GM19025 (cell line): Measurements from ENCODE around the gene CIC.

ENCODE experiments used
- ATAC-seq: cut with Tn5 transposase; IDR thresholded peaks from one replicate; pipeline ENCODE4 v1.9.1; 2021; ENCODE audit warnings: mild to moderate bottlenecking, low read depth, moderate library complexity; ENCODE audit not compliant: unreplicated experiment

The CIC gene

DNA sequence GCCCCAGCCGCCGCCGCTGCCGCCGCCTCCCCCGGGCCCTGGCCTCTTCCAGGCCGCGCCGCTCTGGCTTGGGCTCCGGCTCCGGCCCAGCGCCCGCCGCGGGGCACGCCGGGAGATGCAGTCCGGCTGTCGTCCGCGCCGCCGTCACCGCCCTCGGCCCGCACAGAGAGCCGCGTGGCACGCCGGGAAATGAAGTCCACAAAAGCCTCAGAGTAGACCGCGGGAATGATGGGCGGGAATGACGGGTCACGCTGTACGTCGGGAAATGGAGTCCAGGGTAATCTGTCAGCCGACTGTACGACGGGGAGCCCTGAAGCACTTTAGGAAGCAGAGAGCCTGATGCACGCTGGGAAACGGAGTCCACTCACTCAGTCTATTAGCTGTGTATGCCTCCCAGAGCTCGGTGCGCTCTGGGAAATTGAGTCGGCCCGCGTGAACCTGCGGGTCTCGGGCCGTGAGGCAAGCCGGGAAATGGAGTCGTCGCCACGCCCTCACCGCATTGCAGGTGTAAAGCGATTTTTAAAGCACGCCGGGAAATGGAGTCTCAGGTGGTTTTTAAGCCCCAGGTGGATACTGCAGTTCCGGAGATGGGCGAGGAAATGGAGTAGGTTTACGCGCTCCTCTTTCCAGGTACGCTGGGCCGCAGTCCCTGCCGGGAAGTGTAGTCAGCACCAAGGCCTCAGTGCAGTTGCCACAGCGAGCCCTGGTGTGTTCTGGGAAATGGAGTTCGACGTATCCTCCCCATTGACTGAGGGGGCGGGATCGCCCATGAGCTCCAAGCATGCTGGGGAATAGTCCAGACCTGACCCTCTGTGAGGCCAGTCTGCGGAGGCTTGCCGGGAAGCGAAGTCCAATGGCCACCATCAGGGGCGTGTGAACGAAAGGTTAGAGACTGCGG is 26.3 kb upstream of the CIC start, which contains the start of gene GSK3A:
Gene GSK3A (minus strand): TSS at position 91 of the 898 bp plus-strand sequence. CDS start 137 bp downstream, outside the sequence.
- peak; percentile 60 for ATAC-seq

DNA sequence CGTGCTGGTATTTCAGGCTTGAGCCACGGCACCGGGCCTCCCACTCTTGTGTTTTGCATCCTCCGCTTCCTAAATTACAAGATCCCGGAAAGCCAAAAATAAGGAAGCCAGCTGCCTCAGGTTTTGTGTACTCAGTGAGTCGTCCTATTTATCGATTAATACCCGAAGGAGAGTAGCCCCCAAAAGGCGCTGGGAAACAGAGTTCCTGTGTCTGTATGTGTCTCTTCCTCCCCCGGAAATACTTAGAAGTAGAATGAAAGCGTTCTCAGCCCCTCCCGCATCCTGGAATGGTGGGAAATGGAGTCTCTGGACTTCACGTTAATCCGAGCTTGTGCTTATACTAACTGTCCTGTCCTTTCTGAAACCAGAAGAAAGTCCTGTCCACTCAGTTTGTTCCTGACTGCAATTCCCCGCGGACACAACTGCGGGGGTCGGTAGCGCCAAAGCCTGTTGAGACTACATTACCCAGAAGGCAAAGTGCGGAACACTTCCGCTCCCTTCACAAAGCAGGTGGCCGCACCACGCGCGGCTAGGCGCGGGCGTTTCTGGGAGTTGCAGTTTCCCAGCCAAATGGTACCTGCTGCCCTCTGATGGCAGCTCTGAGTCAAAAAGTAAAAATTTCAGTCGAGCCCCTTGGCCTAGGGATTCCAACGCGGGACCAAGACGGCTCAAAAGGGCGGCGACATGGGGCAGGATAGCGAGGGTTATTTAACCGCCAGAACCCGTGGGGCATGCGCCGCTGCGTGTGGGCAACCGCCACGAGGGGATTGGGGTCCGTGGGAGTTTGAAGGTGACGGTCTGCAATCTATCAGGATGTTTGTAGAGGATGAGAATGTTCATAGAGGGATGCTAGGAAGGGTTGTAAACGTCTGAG is 24.5 kb upstream of the CIC start:
- ATAC-seq: peak; percentile 33

DNA sequence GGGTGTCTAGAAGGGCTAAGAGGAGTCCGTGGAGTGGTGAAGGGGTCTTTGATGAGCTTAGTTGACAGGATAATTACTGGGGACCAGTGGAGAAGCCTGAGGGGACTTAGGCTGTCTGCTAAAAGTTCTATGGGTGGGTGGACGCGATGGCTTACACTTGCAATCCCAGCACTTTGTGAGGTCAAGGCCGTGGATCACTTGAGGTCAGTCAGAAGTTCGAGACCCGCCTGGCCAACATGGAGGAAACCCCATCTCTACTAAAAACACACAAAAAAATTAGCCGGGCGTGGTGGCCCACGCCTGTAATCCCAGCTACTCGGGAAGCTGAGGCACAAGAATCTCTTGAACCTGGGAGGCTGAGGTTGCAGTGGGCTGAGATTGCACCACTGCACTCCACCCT is 23.8 kb upstream of the CIC start:
- no peak for ATAC-seq

DNA sequence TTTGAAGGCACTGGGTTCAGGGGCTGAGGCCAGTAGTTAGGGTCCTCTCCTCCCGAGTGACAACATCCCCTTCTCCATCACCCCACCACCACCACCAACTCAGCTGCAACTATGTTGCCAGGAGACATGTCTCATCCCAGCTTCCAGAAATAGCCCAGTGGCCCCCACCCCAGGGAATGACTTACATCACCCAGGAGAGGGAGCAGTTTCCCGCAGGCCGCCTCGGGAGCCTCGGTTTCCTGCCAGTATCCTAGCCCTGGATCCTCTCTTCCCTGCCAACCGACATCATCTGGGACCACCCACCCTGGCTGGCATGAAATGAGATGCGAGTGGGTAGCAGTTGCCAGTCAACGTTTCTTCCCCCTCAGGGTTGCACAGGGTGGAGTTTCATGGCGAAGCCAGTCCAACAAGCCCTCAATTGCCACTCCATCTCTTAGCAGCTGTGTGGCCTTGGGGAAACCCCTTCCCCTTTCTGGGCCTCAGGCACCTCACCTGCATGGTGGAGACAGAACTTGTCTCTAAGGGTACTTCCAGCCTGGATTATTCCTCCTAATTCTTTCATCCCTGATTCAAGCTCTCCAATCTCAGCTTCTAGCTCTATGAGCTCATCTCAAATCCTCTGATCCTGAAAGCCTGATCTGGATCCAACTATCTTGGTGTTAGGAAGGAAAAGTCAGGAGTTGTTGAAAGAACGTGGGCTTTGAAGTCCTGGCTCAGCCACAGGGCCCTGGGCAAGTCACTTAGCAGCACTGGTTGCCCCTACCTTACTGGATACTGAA is 22.7 kb upstream of the CIC start:
- ATAC-seq: no peak

DNA sequence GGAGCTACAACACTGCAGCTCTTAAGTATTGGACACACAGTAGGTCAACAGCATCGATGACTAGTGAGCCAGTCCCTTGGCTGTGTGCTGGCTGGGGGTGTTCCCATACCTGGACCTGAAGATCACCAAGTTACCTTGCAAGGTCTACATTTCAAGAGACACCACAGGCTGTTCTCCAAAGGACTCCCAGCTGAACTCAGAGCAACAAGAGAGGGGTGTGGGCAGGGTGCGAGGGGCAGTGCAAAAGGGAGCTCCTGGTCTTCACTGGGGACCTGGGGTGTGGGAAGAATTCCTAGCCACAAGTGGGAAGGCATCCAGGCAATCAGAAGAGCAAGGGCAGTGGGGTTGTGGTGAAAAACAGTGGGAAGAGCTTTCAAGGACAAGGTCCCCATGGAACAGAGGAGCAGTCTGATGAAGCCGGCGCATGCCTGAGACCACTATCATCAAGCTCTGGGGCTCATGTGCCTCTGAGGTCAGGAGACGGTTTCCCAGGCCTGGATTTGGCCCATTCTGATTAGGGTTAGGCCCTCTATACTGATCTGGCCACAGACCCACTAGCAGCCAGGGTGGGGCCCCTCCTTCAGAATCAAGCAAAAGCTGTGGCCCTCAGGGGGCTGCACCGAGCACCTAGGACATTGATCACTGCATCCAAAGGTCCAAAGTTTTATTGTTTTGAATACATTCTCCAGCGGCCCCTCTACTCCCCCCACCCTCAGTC is 22.0 kb upstream of the CIC start:
- ATAC-seq: no peak

DNA sequence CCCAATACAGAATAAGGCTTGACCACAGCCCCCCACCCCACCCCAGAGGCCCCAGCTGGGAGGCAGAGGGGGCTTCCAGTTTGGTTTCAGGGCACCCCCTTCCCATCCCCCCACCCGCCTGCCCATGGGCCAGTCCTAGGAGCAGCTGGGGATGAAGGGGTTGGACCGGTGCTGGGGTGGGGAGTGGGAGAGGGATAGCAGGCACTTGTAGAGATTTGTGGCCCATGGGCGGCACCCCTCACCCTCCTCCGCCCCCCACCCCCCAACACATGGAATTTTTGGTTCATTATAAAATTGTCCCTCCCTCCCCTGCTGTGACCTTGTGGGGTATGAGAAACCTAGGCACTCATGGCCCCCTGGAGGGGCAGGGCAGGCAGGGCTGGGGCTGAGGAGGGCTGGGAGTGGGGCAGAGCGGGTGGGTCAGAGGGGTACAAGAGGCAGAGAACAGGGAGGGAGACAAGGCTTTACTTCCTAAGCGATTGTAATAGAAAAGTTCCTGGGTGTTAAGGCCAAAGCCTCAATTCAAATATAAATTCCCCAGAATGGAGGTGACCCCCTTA is 21.3 kb upstream of the CIC start:
- ATAC-seq: no peak

DNA sequence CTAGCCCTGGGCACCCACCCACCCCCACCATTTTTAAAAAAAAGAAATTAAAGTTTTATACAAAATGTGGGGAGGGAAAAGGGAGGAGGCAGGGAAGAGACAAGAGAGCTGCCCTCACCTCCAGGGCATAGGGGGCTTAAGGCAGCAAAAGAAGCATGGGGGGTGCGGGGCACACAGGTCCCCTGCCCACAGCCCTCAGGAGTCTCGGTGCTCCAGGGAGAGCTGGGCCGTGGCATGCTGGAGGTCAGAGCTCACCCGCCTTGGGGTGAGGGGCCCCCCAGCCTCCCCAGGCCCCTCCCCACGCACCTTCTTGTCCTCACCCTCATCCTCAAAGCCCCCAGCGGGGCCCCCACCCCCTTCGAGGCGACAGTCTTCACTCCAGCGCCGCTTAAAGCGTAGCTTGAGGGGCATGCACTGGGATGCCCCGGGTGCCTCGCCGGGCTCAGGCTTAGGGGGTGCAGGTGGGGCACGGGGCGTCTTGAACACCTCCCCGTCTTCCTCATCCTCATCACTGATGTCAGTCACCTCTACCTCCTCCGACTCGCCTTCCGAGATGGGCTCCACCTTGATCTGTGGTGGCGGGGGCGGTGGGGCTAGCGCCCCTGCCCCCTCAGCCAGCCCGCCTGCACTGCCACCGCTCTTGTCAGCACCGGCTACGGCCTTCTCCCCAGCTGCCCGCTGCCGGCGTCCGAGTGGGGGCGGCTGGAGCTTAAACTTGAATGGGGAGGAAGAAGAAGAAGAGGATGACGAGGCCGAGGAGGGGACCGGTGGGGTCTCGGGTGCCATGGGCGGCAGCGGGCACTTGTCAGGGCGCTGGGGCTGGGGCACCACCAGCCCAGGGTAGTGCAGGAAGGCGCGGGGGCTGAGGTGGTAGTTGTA is 20.5 kb upstream of the CIC start:
- no peak for ATAC-seq

DNA sequence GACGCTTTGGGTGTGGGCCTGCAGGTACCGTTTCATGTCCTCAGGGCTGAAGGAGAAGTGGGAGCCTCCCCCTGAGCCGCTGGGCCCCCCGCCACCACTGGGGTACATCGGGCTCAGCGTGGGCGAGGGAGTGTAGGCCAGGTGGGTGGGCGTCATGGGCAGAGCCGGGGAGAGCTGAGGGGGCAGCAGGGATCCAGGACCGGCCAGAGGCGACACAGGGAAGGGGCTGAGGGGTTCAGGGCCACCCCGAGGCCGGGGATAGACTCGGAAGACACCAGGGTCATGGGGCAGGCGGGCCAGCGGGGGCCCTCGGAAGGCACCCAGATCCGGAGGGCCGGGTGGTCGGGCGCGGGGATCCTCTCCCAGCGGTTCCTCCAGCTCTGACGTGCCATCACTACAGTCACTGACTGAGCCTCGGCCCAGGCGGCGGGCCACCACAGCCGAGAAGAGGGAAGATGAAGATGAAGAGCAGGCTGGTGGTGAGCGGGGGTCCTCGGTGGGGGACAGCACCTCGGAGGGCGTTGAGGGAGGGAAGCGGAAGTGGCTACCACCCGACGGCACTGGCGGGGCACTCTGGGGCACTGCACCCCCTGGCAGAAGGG is 19.8 kb upstream of the CIC start:
- ATAC-seq: no peak

DNA sequence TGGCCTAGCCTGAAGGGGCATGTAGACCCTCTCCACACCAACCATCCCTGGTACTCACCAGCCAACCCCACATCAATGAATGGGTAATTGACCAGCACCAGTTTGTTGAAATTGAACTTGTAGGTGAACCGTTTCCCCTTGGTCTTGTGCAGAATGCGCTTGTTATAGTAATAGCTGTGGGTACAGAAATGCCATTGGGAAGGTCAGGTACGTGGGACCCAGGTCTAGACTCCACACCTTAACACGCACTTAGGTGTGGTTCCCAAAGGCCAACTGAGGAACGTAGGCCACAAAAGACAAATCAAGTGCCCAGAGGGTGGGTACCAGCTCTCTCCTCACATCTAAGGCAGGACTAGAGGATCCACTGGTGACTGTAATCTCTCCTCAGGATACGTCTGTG is 19.3 kb upstream of the CIC start:
- ATAC-seq: no peak

DNA sequence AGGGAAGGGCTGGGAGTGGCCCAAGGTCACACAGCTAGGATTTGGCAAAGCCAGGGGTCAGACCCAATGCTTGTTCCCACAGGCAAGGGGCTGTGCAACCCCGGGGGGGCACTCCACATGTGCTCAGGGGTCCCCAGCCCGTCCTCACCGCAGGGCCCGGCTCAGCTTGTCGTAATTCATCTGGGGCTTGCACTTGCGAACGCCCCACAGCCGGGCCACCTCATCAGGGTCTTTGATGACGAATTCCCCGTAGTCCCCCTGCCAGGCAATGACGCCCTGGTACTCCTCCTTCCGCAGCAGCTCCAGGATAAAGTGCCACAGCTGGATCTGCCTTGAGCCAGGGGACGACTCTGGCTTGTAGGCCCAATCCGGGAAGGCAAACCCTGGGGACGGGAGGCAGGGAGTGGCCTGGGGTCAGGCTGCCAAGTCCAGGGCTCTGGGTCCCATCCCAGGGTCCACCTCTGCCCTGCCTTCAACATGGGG is 18.8 kb upstream of the CIC start:
- no peak for ATAC-seq

DNA sequence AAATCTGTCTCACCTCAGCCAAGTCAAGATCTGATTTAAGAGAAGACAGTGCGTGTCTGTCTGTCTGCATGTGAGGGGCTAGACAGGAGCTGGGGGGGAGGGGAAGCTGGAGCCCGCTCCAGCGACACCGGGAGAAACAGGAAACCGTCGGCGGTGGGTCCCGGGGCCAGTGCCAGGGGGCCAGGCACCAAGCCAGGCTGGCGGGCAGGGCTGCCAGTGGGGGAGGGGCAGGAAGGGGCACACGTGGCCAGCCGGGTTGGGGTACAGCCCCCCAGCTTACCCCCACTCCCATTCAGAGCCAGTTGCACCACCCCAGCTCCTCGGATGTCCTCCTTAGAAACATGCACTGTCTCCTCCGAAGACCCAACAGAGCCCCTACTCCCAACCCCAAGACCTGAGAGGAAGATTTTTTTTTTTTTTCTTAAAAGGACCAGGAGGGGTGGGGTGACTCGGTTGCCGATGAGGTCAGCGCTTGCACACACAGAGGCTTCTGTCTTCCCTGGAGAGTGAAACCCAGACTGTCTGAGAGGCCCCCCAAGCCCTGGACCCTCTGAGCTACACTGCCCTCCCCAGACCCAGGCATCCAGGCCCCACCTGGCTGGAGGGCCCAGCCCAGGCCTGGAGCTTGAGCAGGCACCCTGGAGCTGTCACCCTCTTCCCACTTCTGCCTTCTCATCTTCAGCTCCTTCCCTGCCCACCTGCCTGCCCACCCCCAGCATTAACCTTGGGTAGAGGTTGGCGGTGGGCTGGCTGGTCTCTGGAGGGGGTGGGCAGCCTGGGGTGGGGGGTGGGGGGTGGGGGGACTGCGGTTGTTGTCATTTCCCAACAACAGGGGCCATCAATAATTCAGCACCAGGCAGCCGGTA is 18.2 kb upstream of the CIC start:
- no peak for ATAC-seq

DNA sequence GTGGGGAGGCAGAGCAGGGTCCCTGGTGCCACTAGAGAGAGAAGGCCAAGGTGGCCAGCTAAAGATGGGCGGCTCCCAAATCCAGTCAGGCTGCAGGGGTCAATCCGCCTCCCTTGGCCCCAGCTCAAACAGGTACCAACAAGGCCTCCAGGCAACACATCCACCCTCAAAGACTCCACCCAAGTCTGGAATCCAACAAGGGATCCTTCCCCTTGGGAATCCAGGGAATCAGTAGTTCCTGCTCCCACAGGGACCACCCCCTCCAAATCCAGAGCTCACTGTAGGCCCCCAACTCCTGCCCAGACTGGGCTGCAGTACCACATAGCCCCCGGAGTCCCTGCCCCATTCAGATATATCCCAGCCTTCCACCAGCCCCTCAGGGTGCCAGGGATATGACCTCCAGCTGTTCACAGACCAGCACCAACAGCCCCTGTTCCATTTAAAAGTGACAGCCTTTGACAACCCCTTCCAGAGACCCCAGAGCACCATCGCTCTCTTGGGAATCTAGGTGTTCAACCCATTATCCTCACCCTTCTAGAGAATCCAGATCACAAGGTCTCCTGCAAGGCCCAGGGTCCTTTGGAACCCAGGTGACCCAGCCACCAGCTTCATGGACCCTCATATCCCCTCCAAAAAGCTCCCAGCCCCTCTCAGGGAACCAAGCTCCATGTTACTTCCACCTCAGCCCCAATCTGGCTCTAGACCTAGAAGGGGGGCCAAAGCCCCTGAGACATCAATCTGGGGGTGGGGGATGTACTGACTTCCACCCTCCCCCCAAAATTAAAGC is 17.3 kb upstream of the CIC start:
- no peak for ATAC-seq

DNA sequence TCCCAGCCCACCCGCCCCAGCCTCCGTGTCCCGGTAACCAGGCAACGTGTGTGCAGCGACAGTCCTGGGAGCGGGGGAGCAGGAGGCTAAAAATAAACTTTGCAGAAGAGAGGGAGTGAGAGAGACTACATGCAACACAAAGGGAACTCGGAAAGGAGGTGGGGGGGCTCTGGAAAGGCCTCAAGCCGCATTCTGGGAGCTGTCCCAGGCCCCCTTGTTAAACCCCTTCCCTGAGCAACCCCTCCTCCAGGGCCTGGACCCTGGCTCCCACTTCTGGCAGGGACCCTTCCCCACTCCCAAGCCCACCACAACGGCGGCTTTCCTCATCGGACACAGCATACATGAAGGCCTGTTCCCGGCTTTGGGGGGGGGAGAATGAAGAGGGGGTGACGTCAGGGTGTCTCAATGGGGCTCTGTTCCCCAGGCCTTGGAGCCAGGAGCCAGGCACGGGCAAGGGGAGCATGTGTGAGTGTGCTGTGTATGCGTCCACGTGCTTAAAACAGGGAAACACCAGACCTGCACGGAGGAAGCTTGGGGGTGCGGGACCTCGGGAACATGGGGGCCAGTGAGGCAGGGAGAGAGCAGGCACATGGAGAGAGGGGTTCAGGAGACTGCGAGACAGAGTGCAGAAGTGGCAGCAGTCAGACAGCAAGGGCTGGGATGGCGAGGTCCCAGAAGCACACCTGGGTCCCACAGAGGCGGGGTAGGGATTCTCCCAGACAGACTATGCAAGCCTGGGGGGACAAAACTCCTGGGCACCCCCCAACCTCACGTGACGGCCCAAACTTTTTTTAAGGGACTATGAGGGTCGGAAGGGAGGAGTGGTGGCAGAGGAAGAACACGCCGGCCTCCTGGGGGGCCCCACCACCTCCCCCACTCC is 16.4 kb upstream of the CIC start:
- ATAC-seq: no peak

DNA sequence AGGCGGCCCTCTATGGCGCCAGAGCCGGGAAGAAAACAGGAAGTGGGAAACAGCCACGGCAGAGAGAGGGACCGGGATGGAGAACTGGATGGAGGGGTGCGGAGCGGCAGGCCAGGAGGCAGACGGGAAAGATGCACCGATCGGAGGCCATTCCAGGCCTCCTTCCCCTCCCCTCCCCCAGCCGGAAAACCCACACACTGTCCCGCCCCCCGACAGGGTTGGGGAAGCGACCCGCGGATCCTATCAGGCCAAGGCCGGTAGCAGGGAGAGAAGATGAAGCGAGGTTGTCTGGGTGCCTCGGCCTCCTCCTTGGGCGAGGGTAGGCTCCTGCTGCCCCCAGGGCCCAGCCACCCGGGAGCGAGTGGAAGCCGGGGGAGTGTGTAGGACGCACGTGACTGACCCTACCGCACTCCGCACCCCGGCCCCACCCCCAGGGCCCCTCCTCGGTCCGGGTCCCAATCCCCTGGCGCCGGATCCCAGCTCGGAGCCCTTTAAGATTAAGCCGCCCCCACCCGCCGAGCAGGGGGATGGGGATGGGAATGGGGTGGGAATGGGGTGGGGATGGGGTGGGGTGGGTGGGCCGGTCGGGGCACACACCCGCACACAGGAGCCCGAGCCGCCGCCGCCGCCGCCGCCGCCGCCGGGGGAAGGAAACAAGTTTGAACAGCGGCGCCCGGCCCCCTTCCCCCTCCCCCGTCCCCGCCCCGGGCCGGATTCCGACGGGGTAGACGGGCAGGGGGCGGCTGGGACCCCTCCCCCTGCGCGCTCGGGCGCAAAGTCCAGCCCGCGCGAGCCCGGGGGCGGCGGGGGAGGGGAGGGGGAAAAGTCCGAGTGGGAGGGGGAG is 15.6 kb upstream of the CIC start:
- ATAC-seq: no peak
